ENCODE results near the gene SLC6A2.
"Not testable (repeated sequence)": the region's sequence is repeated elsewhere in the genome, so short reads cannot be mapped to it uniquely, and the experiment has no call there.

The SLC6A2 gene

DNA sequence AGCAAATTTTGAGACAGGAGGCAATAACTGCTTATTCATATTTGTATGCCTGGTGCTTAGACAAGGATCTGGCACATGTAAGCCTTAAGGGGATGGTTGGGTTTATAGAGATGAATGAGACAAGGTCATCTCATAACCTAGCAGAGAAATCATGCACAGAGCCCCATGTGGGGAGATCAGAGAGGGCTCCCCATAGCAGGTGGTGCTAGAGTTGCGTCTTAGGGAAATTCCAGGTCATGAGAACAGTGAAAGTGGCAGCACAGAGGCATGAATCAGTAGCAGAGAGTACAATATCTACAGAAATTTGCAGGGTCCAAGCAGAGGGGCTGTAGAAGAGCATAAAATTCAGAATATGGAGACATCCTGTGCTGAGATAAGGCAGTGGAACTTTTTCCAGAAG lies 57.3 kb downstream of the SLC6A2 start:
- no peak for DNase-seq

DNA sequence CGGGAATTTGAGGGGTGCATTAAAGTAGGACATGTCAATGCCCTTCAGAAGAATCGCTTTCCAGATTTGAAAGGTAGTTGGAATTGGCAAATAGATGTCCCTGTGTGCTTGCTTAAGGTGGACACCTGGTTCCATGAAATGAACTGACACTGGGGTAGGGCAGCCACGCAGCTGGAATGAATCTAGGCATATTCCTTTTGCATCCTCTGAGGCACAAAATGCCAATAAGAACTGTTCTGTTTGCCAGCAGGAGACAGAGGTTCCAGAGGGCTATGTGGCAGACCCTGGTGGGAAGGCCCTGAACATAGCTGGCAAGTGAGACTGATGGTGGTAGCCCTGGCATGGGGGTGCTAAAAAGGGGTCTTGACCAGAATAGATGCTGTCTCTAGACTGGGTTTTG lies 61.5 kb downstream of the SLC6A2 start:
- no peak for DNase-seq

DNA sequence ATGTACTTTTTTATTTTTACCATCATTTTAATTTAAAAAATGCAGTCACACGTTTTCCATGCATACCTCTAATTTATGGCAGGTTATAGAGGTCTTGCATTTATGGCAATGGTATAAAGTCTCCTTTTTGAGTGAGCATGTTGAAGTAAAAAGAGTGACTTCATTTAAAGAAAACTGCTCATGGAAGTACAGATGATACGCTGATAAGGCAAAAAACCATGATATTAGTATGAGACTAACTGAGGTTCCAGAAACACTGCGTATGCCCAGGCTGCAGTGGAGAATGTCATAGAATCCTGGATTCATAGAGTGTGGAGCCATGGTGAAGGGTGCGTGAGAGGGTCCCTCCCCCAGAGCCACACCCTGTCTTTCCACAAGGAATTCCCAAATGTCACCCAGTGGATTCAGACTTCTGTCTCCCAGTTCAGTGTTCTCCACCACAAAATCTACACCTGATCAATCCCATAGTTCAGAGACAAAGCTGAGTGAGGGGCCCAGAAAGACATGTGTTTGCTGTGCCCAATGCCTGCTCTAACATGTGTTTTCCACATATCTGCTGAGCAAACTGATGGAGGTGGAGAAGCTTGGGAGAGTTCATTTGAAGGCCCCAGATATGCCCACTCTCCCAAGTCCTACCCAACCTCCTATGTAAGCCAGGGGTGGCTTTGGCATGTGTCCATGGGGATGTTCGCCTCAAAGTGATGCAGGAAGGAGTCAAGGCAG lies 69.4 kb downstream of the SLC6A2 start:
- DNase-seq: no peak

DNA sequence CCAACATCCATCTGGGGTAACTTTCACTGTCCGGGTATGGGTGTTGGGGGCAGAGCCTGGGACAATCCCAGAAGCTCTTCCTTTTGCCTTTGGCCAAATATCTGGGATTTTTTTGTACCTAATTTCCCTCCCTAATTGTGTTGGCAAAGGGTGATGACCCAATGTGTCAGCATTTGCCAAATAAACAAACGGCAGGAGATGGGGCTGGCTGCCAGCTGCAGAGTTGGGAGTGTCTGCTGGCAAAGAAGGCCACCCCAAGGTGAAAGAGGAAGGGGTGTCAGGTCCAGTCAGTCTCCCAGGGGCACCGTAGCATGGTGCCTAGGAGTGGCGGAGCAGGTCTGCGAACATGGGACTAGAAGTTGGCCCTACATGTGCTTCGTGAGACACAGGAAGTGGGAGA lies 73.0 kb downstream of the SLC6A2 start:
- no peak for DNase-seq

DNA sequence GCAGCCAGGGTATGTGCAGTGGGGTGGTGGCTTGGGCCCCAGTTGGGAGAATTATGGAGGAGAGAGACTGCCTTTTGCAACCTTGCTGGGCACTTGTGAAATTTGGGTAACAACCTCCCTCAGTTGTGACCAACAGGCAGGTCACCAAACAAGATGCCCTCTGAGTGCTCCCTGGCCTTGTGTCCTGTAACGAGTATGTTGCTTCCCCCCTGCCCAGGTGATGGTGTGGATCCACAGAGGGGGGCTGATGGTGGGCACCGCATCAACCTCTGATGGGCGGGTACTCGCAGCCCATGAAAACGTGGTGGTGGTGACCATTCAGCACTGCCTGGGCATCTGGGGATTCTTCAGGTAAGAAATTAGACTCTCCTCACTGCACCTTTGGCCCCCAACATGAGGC lies 74.3 kb downstream of the SLC6A2 start:
- no peak for DNase-seq

DNA sequence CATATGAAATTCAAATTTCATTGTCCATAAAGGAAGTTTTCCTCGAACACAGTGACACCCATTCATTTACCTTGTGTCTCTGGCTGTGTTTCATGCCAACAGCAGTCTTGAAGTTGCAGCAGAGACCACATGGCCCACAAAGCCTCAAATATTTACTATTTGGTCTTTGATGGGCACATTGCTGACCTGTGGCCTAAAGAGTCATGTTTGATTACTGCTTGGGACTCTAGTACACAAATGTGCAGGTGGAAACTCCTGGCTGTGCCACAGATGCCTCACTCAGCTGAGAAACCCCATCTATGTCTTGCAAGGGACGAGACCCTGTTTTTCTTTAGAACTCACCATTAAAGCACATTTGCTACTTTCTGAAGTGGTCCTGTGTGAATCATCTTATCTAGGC lies 76.7 kb downstream of the SLC6A2 start:
- DNase-seq: no peak

DNA sequence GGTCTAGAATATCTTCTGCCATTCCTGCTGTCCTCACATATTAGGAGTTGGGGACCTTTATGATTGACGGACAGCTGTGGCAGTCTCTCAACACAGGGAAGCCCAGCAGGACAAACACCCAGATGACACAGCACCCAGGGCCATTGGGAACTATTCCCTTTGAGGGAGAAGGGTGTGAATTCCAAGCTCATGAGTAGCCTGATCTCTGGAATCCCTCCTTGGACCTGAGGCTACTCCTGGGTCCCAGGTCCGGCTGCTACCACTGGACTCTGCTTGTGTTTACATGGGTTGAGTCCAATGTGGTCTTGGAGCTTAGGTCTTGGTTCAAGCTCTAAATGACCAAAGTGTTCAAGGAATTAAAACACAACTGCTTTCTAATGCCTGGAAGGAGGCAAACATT lies 78.9 kb downstream of the SLC6A2 start:
- no peak for DNase-seq

DNA sequence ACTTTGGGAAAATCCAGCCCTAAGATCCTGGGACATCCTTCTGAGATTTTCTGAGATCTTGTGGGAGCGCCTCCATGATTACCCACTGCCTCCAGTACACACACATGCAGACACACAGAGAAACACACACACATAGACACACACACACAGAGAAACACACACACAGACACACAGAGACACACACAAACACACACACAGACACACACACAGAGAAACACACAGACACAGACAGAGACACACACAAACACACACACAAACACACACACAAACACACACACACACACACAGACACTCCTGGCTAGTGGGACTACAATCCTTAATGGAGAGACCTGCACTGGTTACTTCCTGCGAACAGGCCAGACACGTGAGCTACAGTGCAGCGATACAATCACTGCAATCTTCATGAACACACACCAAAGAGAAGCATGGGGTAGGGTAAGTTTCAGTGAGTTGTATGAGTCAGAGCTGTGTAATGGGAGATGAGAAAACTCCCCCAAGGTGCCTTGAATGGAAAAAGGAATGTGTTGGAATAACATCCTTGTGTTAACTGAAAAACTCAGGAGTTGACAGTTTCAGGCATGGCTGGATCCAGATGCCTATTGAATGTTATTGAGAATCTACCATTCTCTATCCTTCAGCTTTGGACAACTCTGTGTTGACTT lies 79.5 kb downstream of the SLC6A2 start:
- no peak for DNase-seq

DNA sequence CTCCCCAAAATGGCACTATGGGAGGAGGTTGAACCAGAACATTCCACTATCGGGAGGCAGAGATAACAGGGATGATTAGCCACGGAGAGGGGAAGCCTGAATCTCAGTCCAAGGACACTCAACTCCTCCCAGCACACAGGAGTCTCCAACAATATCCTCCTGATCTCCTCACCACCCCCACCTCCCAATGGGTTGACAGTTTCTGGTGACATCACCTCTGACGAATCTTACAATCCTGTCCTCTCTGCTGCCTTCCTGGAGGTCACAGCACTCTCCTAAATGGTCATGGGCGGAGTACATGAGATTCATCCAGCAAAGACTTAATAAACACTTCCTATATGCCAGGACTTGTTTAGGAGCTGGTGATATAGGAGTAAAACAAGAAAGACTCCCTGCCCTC lies 80.9 kb downstream of the SLC6A2 start:
- DNase-seq: no peak

DNA sequence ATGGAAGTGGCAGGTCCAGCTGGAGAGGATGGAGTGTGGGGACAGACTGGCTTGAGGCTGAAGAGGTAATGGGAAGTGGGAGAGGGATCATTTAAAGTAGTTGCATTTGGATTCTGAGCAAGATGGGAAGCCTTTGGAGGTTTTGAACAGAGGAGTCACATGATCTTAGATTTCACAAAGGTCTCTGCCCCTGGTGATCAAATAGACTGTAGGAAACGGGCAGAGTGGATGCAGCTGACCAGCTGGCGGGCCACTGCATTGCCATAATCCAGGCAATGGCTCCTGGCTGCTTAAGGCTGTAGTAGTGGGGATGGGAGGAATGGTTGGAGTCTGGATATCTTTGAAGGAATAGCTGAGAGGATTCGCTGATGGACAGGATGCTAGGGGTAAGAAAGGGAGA lies 81.5 kb downstream of the SLC6A2 start:
- no peak for DNase-seq

DNA sequence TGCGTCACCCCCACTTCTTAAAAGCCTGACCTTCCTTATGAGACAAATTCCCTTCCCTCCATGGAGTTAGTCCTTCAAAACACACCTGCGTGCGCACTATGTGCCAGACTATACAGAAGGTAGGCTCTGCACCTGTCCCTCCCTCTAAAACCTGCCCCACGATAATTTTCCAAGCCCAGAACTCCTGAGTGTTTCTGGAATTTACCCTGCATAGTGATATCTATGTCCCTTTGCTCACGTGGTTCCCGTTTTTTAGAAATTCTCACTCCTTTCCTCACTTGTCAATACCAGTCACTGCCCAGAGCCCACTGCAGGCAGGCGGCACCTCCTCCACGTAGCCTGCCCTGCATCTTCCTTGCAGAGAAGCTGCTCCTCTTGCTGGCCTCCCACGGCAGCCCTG lies 82.2 kb downstream of the SLC6A2 start:
- no peak for DNase-seq

DNA sequence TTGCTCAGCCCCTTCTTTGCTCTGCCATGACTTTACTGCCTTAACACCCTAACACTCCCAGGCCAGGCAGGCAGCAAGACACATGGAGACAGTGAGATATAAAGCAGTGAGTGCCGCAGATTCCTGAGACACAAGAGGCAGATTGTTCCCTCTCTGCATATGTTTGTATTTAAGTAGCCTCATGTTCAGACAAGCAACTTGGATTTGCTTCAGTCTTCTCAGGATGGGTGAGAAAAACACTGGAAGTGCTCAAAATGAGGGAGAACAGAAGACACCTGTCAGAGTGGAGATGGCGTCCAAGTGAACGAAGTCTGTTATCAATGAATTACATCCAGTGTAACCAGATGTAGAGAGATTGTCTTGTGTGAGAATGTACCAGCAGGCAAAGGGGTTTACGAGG lies 90.3 kb downstream of the SLC6A2 start:
- no peak for DNase-seq

DNA sequence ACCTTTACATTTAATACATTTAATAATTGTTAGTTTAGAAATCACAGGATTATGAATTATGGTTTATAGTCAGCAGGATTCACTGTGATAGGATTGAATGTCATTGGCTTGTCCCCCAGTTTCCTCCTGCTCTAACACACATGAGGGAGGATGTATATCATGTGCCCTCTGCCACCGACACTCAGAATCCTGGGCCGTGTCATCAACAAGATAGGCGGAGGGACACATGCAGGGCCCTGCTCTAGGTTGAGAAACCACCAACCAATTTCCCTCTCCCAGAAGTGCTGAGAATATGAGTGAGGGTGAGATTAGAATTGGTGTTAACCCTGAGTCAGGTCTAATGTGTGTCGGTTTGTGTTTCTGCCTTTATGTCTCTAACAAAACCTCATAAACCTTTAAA lies 92.0 kb downstream of the SLC6A2 start:
- no peak for DNase-seq

DNA sequence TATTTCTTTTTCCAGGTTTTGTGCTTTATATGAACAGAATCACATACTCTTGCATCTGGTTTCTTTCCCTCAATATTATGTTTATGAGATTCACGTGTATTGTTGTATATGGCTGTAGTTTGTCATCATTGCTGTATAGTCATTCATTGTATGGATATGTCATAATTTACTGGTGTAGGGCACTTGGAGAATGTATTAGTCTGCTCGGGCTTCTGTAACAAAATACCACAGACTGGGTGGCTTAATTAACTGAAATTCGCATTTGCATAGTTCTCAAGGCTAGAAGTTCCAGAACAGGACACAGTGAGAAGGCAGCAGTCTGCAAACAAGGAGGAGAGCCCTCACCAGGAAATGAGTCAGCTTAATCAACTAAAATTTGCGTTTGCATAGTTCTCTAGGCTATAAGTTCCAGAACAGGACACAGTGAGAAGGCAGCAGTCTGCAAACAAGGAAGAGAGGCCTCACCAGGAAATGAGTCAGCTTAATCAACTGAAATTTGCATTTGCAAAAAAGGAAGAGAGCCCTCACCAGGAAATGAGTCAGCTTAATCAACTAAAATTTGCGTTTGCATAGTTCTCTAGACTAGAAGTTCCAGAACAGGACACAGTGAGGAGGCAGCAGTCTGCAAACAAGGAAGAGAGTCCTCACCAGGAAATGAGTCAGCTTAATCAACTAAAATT lies 96.8 kb downstream of the SLC6A2 start:
- not testable (repeated sequence) for DNase-seq

DNA sequence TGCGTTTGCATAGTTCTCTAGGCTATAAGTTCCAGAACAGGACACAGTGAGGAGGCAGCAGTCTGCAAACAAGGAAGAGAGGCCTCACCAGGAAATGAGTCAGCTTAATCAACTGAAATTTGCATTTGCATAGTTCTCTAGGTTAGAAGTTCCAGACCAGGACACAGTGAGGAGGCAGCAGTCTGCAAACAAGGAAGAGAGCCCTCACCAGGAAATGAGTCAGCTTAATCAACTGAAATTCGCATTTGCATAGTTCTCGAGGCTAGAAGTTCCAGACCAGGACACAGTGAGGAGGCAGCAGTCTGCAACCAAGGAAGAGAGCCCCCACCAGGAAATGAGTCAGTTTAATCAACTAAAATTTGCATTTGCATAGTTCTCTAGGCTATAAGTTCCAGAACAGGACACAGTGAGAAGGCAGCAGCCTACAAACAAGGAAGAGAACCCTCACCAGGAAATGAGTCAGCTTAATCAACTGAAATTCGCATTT lies 97.4 kb downstream of the SLC6A2 start:
- DNase-seq: not testable (repeated sequence)
